ENCODE measurements around the gene TAGLN. TPM values are rescaled to one million over a fixed set of nuclear protein-coding genes. Genes with fewer than 3 reads are reported as not detected.

Gene TAGLN
- total RNA-seq, 1 experiment from 2014 or later, result 11.0 TPM

- POLR2A ChIA-PET (ENCODE audit: unreplicated experiment), result no interaction called here
- H3F3A ChIP-seq (ENCODE audit: insufficient read depth, low read depth), result no peaks in the 10 kb centered on the region
- no peaks in the 10 kb centered on the region for H3K4me1 ChIP-seq (replicated peaks; ENCODE audit: insufficient read depth)
- H3K4me2 ChIP-seq, result no peak overlapping the region
- H3K79me2 ChIP-seq (ENCODE audit: low read depth), result no peaks in the 10 kb centered on the region
- no peaks in the 10 kb centered on the region for H3K9me2 ChIP-seq (ENCODE audit: insufficient read depth)
- no TSS peak for BruUV-seq (replicated peaks)
- H4K20me1 ChIP-seq (ENCODE audit: insufficient read depth), result no peaks in the 10 kb centered on the region; the same call in 1 of the 2 replicates
- no peaks in the 10 kb centered on the region for H3K36me3 ChIP-seq (ENCODE audit: low read depth)
- intact Hi-C loops (cut with micrococcal nuclease; ENCODE audit: unreplicated experiment), result no loop called here
- no peak overlapping the region for H2AFZ ChIP-seq
- H3K4me3 ChIP-seq, result no peak overlapping the region
- TF ChIP-seq CTCF (conservative IDR thresholded peaks at IDR 0.05) (no peak), EZH2 (IDR thresholded peaks at IDR 0.05; ENCODE audit: low read depth) (no peak)
- CTCF ChIA-PET, result no interaction called here
- no peak for DNase-seq
- no peak overlapping the region for H3K27ac ChIP-seq
- H3K27me3 ChIP-seq (ENCODE audit: insufficient read depth, low read depth), result no peaks in the 10 kb centered on the region
- H3K9me3 ChIP-seq (ENCODE audit: insufficient read depth, low read depth), result no peaks in the 10 kb centered on the region
These were observed 994 bp downstream of the TAGLN start for GRCh38 chr11:117199916-117200812.

- intact Hi-C loops (cut with micrococcal nuclease; ENCODE audit: unreplicated experiment), result no loop called here
- no peaks in the 10 kb centered on the region for H3K4me1 ChIP-seq (replicated peaks; ENCODE audit: insufficient read depth)
- H2AFZ ChIP-seq, result no peak overlapping the region
- no peak for TF ChIP-seq CTCF (conservative IDR thresholded peaks at IDR 0.05)
- no peak for TF ChIP-seq EZH2 (IDR thresholded peaks at IDR 0.05; ENCODE audit: low read depth)
- no TSS peak for BruUV-seq (replicated peaks)
- H3K27ac ChIP-seq, result no peak overlapping the region
- CTCF ChIA-PET, result no interaction called here
- no peaks in the 10 kb centered on the region for H3K79me2 ChIP-seq (ENCODE audit: low read depth)
- H4K20me1 ChIP-seq (ENCODE audit: insufficient read depth), result no peaks in the 10 kb centered on the region; the same call in 1 of the 2 replicates
- no peak overlapping the region for H3K4me2 ChIP-seq
- no peak overlapping the region for H3K4me3 ChIP-seq
- no peaks in the 10 kb centered on the region for H3F3A ChIP-seq (ENCODE audit: insufficient read depth, low read depth)
- POLR2A ChIA-PET (ENCODE audit: unreplicated experiment), result no interaction called here
- H3K9me2 ChIP-seq (ENCODE audit: insufficient read depth), result no peaks in the 10 kb centered on the region
- H3K36me3 ChIP-seq (ENCODE audit: low read depth), result no peaks in the 10 kb centered on the region
- no peaks in the 10 kb centered on the region for H3K9me3 ChIP-seq (ENCODE audit: insufficient read depth, low read depth)
- no peaks in the 10 kb centered on the region for H3K27me3 ChIP-seq (ENCODE audit: insufficient read depth, low read depth)
- DNase-seq, result no peak
These were observed 1.9 kb downstream of the TAGLN start for GRCh38 chr11:117200813-117201657.

- DNase-seq, result no peak
- CTCF ChIA-PET, result interaction anchor here (0.7 kb wide), 1 partner anchor 42 kb away, joined by 3 read pairs; no protein-coding TSS in a partner anchor
- Histone ChIP-seq H3K9me2 (ENCODE audit: insufficient read depth) (no peaks in the 10 kb centered on the region), H3K9me3 (ENCODE audit: insufficient read depth, low read depth) (no peaks in the 10 kb centered on the region), H2AFZ (no peak overlapping the region), H3K4me2 (no peak overlapping the region), H3K4me3 (no peak overlapping the region), H4K20me1 (ENCODE audit: insufficient read depth) (no peaks in the 10 kb centered on the region; the same call in 1 of the 2 replicates), H3K79me2 (ENCODE audit: low read depth) (no peaks in the 10 kb centered on the region), H3K4me1 (replicated peaks; ENCODE audit: insufficient read depth) (no peaks in the 10 kb centered on the region), H3K27ac (no peak overlapping the region), H3K36me3 (ENCODE audit: low read depth) (no peaks in the 10 kb centered on the region), H3F3A (ENCODE audit: insufficient read depth, low read depth) (no peaks in the 10 kb centered on the region), H3K27me3 (ENCODE audit: insufficient read depth, low read depth) (no peaks in the 10 kb centered on the region)
- TF ChIP-seq CTCF (conservative IDR thresholded peaks at IDR 0.05) (no peak), EZH2 (IDR thresholded peaks at IDR 0.05; ENCODE audit: low read depth) (no peak)
- POLR2A ChIA-PET (ENCODE audit: unreplicated experiment), result no interaction called here
- intact Hi-C loops (cut with micrococcal nuclease; ENCODE audit: unreplicated experiment), result no loop called here
- BruUV-seq (replicated peaks), result no TSS peak
These were observed 2.6 kb downstream of the TAGLN start for GRCh38 chr11:117201658-117202305.
